CD4-positive, alpha-beta T cell treated with Interleukin-15 for 4 hours (primary cell): Measurements from ENCODE around the gene HUS1.
"Not testable (repeated sequence)": the region's sequence is repeated elsewhere in the genome, so short reads cannot be mapped to it uniquely, and the experiment has no call there.

Source experiments
- DNase-seq: peaks from one replicate; pipeline ENCODE4 v3.0.0-alpha.2; 2020; ENCODE audit warnings: low spot score

HUS1 gene

GRCh38 chr7:47979145-47979831 is at the start of gene HUS1:
HUS1 (minus strand) TSS chr7:47979615; CDS start chr7:47979519, 96 bp downstream.
- DNase-seq: peak; percentile 97

- DNase-seq: no peak
These were observed 49.5 kb upstream of the HUS1 start, which contains the start of gene SUN3 for GRCh38 chr7:48028938-48029337. SUN3 (minus strand) TSS chr7:48029107; CDS start chr7:48028938, 169 bp downstream.

- no peak for DNase-seq
These were observed 46.2 kb upstream of the HUS1 start for GRCh38 chr7:48025624-48026023.

GRCh38 chr7:48017674-48018073 is 38.3 kb upstream of the HUS1 start:
- DNase-seq: no peak

- no peak for DNase-seq
These were observed 37.2 kb upstream of the HUS1 start for GRCh38 chr7:48016641-48017040.

GRCh38 chr7:48011951-48012350 is 32.5 kb upstream of the HUS1 start:
- no peak for DNase-seq

- DNase-seq: no peak
These were observed 31.9 kb upstream of the HUS1 start for GRCh38 chr7:48011323-48011722.

GRCh38 chr7:48009954-48010353 is 30.5 kb upstream of the HUS1 start:
- DNase-seq: no peak

- no peak for DNase-seq
These were observed 29.8 kb upstream of the HUS1 start for GRCh38 chr7:48009257-48009656.

GRCh38 chr7:48006866-48007265 is 27.5 kb upstream of the HUS1 start:
- DNase-seq: no peak

GRCh38 chr7:48004638-48005037 is 25.2 kb upstream of the HUS1 start:
- no peak for DNase-seq

GRCh38 chr7:48004032-48004431 is 24.6 kb upstream of the HUS1 start:
- DNase-seq: no peak

- DNase-seq: not testable (repeated sequence)
These were observed 20.7 kb upstream of the HUS1 start for GRCh38 chr7:48000164-48000563.

- DNase-seq: no peak
These were observed 20.0 kb upstream of the HUS1 start for GRCh38 chr7:47999413-47999812.

- DNase-seq: no peak
These were observed 13.0 kb upstream of the HUS1 start for GRCh38 chr7:47992446-47992845.

- peak; percentile 86 for DNase-seq
These were observed 12.4 kb upstream of the HUS1 start for GRCh38 chr7:47991741-47992311.

GRCh38 chr7:47991270-47991669 is 11.9 kb upstream of the HUS1 start:
- DNase-seq: no peak

GRCh38 chr7:47990592-47990991 is 11.2 kb upstream of the HUS1 start:
- DNase-seq: no peak

- not testable (repeated sequence) for DNase-seq
These were observed 10.4 kb upstream of the HUS1 start for GRCh38 chr7:47989607-47990400.

GRCh38 chr7:47988496-47989386 is 9.3 kb upstream of the HUS1 start:
- no peak for DNase-seq

- no peak for DNase-seq
These were observed 3.2 kb upstream of the HUS1 start for GRCh38 chr7:47982610-47983009.

GRCh38 chr7:47980648-47981047 is 1.2 kb upstream of the HUS1 start:
- DNase-seq: not testable (repeated sequence)
